ENCODE results near the gene TRIM54.
"Not testable (repeated sequence)": the region's sequence is repeated elsewhere in the genome, so short reads cannot be mapped to it uniquely, and the experiment has no call there.

Gene TRIM54

DNA sequence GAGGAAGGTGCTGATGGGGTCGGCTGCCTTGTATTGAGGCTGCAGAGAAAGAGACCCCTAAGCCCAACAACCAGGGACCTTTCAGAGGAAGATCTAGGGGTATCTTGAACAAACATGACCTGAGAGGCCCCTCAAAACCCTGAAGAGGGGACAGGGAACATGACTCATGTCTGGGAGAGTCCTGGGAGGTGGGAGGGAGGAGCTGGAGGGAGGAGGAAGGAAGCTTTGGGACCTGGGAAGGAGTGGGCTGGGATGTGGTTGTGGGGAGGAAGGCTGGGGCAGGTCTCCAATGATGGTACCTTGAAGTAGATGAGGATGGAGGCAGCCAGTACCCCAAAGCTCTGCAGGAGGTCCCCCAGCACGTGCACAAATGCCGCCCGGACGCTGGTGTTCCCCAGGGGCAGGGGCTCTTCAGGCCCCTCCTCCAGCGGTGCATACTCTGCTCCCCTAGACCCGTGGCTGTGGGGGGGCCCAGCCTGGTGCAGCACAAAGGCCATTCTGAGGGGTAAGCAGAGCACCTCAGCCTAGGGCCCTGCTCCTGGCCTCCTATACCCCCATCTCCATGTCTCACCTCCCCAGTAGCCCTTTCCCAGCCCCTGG, 25.3 kb upstream of the TRIM54 start:
- in situ Hi-C loops (cut with HindIII; ENCODE audit: low sequenced_read_pairs) = no loop called here

DNA sequence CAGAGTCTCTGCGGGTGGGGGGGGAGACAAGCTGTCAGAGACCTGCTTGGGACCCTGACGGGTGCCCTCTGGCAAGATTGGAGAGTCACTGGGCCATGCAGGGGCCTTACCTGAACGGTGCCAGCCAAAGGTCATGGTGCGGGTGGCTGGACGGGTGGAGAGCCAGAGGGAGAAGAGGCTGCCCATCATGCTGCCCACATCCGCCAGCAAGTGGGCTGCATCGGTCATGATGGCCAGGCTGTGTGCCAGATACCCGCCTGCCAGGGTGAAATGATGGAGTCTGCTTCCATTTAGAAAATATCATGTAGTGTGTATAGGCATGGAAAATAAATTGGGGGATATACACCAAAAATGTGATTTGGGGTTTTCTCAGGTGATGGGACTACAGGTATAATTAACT, 24.2 kb upstream of the TRIM54 start:
- in situ Hi-C loops (cut with HindIII; ENCODE audit: low sequenced_read_pairs) = no loop called here

DNA sequence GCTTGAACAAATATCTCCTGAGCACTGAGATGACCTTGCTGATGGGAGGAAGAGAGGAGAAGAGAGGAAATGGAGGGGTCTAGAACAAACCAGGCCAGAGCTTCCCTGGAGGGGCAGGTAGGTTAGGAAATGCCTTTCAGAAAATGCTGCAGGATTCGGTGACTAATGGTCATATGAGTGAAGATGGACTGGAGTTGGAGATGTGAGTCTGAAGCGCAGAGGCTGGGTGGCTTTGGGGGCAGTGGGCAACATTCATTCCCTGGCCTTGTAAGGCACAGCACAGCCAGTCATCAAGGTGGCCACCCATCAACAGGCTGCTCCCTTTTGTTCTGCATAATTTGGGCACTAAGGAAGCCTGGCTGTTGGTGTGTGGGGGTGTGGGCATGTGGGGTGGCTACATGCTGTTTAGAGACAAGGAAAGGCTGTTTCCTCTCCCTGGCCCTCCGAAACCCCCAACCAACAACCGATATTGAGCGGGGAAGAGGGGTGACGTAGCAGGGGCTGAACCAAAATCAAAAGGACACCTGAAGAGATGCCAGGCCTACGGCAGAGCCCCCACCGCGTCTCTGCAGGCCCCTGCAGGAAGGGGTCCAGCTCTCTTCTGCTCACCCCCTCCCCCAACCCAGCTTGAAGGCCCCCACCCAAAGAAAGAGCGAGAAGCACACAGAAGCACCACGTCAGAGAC, 20.8 kb upstream of the TRIM54 start:
- in situ Hi-C loops (cut with HindIII; ENCODE audit: low sequenced_read_pairs) = no loop called here

DNA sequence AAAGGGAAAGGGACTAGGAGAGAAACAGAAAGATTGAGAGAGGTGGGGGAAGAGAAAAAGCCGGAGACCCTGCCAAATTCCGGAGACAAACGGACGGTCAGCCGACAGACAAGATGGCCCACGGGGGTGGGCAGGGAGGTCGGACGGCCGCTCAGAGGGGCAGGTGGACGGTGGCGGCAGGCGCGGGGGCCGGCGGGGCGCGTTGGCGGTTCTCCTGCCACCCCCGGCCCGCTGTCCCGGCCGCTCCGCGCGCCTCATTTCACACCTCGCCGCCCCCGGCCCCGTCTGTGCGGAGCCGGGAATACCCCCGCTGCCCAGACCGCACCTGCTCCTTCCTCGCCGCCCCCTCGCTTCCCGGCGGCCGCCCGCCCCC, 20.3 kb upstream of the TRIM54 start:
- in situ Hi-C loops (cut with HindIII; ENCODE audit: low sequenced_read_pairs) = no loop called here

DNA sequence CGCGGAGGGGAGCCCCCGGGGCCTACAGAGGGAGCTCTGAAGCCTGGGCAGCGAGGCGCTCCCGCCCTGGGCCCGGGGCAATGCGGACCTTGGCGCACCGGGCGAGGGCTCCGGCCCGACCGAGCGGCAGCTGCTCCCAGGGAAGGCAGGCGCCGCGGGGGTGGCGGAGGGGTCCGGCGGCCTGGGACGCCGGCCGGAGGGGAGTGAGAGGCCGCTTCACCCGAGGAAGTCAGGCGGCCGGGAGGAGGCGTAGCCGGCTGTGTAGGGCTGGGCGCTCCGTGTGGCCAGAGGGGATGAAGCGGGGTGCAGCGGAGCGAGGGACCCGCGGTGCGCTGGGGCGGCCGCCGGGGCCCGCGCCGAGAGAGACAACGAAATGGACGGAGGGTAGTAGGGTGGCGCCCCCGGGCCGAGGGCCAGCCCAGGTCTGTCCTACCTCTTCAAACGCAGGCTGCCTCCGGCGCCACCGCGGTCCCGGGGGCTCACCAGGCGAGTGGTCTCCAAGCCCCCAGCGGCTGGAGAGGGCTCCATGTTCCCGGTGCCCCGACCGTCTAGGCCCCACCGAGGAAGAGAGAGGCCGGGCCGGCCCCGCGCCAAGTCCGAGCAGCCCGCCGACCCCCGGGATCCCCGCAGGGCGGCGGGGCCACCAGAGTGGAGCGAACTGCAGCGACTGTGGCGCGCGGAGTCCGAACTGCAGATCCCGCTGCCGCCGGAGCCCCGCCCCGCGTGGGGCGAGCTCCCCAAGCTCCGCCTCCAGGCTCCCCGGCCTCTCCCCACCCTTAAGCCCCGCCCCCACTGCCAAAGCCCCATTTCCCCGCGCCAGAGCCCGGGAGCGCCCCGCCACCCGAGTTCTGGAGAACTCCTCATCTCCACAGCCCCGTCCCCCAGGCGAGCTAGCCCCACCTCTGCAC, 19.6 kb upstream of the TRIM54 start, which contains the start of gene SLC30A3:
Gene SLC30A3, minus strand, starts transcription at position 669 of the 908 bp plus-strand sequence. Its CDS starts 141 bp downstream, at position 528.
- in situ Hi-C loops (cut with HindIII; ENCODE audit: low sequenced_read_pairs) = no loop called here

DNA sequence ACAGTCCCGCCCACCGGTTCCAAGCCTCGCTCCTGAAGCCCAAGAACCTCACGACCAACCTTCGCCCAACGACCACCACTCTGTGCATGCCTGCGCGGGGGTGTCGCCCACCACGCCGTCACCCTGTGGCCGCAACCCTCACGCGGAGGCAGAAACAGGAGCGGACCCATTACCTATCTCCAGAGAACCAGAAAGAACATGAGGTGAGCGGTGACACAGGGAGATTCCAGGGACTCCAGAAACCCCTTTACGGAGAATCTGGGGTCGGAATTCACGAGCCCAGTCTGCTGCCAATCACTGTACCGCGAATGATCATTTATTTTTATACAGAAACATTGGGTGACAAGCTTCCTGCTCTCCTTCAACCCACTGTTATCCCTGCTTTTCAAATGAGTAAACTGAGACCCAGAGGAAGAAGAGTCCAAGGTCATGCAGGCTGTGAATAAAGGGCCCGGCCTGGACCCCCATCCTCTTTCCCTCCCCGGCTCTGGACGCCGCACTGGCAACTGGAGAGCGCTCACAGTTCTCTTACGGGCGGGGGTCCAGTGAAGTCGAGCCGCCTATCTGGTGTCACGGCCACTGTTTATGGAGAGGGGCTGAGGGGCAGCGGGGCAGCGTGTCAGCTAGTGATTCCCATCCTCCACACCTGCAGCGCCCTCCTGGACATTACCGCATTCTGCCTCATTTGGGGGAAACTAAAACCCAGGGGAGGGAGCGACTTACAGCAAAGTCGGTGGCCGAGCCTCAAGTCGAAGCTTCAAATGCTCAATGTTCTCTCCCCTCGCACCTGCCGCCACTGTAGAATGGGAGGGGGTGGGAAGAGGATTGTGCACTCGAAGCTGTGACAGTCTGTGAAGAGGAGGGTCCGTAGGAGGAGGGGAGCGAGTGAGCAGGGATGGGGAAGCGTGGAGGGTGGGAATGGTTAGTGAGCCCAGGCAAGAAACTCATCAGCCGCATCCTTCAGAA, 18.7 kb upstream of the TRIM54 start:
- in situ Hi-C loops (cut with HindIII; ENCODE audit: low sequenced_read_pairs) = no loop called here

DNA sequence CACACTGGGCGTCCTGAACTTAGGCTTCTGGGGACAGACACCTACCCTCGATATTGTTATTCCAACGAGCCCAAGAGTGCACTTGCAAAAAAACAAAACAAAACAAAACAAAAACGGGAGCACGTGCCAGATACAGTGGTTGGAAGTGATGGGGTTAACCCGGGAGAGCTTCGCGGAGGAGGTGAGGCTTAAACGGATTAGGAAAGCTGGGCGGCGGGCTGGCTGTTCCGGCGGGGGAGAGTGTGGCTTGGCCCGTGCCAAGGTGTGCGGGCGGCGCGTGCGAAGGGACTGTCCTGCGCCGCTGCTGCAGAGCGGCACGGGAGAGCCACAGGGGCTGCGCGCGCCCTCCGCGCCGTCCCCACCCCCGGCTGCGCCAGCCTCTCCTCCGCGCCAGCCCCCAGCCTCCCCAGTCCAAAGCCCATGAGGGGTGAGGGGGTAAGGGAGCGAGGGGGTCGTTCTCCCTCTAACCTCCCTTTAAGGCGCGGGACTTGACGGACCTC, 17.9 kb upstream of the TRIM54 start:
- in situ Hi-C loops (cut with HindIII; ENCODE audit: low sequenced_read_pairs) = no loop called here

DNA sequence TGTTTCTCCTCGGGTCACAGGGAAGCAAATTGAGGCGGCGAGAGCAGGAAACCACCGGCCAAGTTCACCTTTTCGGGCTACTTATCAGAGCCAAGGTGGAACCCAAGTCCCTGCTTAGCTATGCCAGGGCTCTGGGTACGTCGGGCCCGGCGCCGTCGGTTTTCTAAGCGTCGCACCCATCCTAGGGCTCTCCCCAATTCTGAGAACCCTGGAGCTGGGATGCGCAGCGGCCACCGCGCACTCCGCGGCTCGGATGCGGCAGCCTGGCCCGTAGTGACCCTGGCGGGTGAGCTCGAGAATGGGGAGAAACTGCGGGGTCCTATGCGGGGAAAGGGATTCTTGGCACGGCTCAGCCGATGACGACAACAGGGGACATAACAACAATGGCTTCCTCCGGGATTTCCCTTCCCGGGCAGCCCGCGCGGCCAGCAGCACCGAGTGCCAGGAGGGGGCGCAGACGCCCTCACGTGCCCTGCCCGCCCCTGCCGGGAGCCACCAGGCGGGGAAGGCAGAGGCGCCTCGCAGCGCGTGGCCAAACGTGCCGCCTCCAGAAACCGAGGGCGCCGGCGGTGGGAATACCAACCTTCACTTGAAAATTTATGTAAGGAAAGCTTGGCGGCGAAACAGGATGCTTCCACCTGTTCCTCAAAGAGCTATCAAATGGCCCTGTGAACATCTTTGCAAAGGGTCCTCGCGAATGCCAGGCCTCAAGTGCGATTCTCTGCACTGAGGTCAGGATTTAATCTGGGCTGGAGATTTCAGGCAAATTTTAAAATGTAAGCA, 17.3 kb upstream of the TRIM54 start:
- in situ Hi-C loops (cut with HindIII; ENCODE audit: low sequenced_read_pairs) = no loop called here

DNA sequence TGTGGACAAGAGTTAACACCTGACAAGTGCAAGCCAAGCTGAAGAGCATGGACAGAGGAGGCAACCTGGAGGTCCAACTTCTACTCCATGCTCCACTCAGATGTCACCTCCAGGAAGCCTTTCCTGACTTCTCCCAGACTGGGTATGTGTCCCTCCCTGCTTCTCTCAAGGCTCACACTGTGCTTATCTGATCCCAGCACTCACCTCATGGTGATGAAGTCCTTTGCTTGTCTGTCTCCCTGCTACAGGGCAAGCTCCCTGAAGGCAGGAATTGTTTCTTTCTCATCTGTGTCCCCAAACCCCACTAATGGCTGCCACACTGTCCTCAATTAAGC, 16.7 kb upstream of the TRIM54 start:
- in situ Hi-C loops (cut with HindIII; ENCODE audit: low sequenced_read_pairs) = no loop called here

DNA sequence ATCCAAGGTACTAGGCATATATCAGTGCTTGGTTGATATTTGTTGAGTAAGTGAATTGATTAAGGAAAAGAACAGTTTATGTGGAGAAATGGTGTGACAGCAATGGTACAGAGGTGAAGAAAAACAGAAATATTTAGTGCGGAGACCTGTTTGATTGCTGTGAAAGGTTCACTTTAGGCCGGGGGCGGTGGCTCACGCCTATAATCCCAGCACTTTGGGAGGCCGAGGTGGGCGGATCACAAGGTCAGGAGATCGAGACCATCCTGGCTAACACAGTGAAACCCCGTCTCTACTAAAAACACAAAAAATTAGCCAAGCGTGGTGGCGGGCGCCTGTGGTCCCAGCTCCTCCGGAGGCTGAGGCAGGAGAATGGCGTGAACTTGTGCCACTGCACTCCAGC, 13.9 kb upstream of the TRIM54 start:
- in situ Hi-C loops (cut with HindIII; ENCODE audit: low sequenced_read_pairs) = not testable (repeated sequence)

DNA sequence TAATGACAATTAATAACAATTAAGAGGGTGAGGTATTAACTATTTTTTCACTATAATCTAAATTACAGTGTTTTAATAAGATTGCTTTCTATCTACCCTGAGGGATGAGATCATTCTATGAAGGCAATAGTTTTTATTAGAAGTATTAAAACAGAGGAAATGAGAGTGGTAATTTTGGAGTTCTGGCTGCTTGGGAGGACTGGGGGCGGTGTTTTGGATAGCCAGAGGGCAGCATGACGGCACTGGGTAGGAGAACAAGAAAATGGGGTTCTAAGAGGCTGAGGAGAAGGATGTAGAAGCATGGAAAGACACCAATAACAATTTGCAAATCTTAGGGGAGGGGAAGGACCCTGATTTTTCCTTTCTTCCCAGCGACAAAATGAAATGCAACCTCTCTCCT, 12.1 kb upstream of the TRIM54 start:
- in situ Hi-C loops (cut with HindIII; ENCODE audit: low sequenced_read_pairs) = no loop called here

DNA sequence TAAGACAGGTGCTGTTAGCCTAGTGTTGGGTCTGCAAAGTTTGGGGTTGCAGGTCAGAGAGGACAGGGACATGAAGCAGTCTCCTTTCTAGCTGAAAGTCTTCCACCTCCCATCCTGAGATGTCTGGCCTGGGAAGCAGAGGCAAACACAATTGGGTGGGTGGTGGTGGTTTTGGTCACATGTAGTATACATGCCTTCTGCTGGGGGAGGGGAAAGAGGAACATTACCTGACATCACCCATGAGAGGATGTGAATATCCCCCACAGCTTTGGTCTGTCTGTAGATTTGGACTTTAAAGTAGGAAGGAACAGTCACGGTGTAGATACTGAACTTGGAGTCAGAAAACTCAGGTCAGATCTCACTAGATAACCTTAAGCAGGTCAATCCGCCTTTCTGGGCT, 11.6 kb upstream of the TRIM54 start:
- in situ Hi-C loops (cut with HindIII; ENCODE audit: low sequenced_read_pairs) = no loop called here

DNA sequence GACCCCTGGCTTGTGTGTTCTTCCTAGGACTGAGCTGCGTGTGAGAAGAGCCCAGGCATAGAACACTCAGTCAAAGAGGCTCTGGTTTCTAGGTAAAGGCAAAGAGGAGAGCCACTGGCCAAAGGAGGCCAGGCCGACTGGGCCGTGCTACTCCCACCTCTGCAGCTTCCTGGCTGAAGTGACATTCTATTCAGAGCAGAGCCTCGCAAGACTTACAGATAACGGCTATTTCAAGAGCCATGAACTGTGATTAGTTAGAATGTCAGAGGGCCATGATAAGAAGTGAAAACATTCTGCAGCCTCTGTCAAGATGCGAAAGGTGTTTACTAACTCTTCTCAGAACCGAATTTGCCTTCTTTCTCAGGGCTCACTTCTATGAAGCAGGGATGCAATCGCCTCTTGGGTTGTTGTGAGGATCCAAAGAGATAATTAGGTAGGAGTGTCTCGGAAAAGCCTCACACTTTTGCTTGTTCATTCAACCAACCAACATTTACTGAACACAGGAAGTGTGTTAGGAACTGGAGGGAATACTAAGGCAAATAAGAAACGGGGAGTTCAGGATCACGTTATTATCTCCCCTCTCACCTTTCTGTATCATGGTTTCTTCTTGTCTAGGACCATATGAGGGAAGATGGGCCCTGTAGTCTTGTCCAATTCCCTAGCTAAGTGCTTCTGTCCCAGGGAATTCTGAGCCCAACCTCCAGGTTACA, 10.4 kb upstream of the TRIM54 start:
- in situ Hi-C loops (cut with HindIII; ENCODE audit: low sequenced_read_pairs) = no loop called here

DNA sequence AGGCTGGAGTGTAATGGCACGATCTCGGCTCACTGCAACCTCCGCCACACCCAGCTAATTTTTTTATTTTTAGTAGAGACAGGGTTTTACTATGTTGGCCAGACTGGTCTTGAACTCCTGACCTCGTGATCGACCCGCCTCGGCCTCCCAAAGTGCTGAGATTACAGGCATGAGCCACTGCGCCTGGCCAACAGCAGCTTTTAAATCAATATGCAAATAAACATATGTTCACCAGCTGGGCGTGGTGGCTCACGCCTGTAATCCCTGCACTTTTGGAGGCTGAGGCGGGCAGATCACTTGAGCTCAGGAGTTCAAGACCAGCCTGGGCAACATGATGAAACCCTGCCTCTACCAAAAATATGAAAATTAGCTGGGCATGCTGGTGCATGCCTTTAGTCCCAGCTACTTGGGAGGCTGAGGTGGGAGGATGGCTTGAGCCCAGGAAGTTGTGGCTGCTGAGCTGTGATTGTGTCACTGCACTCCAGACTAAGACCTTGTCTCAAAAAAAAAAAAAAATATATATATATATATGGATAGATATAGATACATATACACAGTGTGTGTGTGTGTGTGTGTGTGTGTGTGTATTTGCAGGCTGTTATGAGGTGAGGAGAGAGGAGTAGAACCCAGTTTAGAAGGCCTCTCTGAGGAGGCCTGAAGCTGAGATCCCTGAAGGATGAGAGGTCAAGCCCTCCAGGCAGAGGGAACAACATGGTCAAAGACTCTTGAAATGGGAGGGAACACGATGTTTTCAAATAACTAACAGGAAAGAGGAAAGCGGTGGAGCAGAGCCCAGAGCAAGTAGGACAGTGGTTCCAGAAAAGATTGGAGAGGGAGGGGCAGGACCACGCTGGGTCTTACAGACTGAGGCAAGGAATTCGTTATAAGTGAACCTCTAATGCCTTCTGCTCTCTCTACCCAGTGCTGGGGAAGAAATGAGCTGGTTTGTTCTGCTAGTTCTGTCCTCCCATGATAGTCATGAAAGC, 9.4 kb upstream of the TRIM54 start:
- in situ Hi-C loops (cut with HindIII; ENCODE audit: low sequenced_read_pairs) = not testable (repeated sequence)

DNA sequence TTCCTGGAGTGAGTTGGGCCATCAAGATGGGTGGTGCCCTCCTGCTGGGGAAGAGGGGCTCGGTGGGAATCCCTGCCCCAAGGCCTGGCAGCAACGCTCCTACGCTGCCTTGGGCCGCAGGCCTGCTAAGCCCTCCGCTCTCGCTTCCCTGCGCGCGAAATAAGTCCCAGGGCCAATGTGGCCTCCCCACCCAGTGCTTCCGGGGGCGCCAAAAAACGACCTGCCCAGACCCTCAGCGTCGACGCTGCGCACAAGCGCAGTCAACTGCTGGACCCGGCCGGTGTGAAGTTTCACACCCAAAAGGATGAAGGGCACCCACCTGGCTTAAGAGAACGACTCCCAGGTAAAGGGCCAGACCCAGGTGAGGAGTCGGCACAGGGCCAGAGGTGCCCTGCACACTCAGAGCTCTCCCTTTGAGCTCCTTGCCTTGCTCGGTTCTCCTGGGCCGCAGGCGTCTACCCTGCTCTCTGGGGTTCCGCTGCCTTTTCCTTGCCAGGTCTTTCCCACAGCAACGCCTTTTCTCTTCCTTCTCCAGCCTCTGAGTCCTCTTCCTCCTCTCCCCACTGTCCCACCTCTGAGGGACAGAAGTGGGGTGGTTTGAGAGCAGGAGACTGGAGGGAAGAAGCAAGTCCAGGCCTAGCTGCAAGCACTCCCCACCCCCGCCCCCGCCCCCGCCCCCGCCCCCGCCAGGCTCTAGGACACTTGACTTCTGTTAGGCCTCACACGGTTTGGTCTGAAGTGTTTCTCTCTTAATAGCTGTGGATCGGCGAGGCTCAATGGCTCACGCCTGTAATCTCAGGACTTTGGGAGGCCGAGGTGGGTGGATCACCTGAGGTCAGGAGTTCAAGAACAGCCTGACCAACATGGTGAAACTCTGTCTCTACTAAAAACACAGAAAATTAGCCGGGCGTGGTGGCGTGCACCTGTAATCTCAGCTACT, 6.7 kb upstream of the TRIM54 start, which contains the start of gene DNAJC5G:
Gene DNAJC5G, plus strand, starts transcription at position 223 of the 940 bp plus-strand sequence. CDS start 1,296 bp downstream, outside the sequence.
- in situ Hi-C loops (cut with HindIII; ENCODE audit: low sequenced_read_pairs) = no loop called here

DNA sequence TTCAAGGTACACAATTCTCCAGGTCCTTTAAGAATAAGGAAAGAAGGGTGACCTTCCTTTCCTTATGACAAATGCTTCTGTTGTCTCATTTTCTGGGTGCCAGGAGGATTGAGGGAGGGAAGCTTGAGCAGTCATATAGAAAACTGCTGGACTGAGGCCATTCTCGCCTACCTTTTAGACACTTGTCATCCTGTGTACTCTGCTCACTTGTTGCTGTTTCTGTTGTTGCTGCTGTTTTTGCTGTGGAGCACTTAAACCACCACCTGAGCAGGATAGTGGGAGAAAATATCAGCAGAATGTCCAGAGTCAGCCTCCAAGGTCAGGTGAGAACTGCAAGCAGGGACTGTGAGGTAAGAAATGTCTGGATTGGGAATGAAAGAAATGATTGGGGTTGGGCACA, 4.2 kb upstream of the TRIM54 start:
- in situ Hi-C loops (cut with HindIII; ENCODE audit: low sequenced_read_pairs) = no loop called here

DNA sequence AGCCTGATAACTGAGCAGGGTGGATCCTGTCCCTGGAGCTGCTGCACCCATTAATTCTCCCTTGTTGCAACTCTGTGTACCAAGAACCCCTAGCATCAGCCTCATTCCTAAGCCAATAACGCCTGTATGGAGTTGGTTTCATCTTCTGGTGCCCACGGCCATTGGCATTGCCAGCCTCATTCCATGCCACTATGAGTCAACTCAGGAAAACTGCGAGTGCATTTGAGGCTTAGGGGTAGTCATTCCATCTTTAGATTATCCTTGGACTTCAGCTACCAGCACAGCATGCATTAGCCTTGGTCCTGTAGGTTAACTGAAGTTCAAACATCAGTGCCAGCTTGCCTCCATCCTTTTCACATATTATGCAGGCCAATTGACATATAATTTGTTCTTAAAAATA, 1.4 kb upstream of the TRIM54 start:
- in situ Hi-C loops (cut with HindIII; ENCODE audit: low sequenced_read_pairs) = no loop called here
